ENCODE data around the gene BIRC7.
"Not testable (repeated sequence)": the region's sequence is repeated elsewhere in the genome, so short reads cannot be mapped to it uniquely, and the experiment has no call there.

Gene BIRC7

DNA sequence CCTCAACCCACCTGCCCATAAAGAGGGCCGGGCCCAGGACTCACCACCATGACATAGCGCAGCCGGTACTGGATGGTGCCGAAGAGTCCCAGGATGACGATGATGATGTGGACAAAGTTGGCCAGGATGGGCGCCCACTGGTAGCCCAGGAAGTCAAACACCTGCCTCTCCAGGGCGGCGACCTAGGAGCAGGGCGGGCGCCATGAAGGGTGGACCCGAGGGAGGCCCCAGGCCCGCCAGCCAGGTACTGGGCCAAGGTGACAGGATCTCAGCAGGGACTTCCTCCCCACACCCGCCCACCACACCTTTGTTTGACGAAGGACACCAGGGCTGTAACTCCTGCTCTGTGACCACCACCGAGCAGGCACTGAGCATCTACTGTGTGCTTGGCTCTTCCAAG is 14.2 kb downstream of the BIRC7 start:
- no peak for DNase-seq

- DNase-seq: not testable (repeated sequence)
Measured at GRCh38 chr20:63251350-63251749, 15.6 kb downstream of the BIRC7 start.

DNA sequence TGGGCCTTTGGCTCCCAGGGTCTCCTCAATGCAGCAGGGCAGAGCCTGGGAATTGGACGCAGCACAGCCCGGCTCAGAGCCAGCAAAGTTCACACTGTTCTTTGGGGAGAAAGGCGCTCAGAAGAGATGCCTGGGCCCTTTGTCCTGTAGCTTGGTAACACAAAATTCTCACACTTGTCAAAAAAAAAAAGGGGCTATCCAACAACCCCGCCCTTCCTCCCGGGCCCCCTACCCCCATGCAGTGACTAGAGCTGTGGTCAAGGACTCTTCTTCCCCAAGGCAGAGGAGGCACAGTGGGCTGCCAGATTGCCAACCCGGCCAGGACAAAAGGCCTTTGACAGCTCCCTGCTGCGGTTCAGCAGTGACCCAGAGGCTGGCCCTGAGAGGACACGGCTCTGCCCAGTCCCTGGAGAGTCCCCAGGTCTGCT is 16.6 kb downstream of the BIRC7 start:
- DNase-seq: no peak

- DNase-seq: no peak
Measured at GRCh38 chr20:63253065-63253437, 17.3 kb downstream of the BIRC7 start.

GRCh38 chr20:63253438-63254231 is 17.9 kb downstream of the BIRC7 start:
- no peak for DNase-seq

DNA sequence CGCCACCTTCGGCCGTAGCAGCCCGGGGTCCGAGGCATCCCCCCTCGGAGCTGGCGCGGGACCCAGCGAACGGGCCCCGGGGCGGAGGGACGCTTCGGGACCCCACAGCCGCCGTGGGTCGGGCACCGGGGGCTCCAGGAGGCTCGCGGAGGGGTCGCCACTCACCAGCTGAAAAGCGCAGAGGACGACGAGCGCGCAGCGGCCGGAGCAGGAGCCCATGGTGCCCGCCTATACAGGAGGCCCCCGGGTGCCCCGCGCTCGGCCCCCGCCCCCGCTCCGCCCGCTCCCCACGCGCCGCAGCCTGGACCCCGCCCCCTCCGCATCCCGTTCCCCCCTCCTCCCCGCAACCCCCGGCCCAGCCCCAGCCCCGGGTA is 18.5 kb downstream of the BIRC7 start, which contains the start of gene NKAIN4:
TSS of gene NKAIN4 (minus strand) at position 232 of the 374 bp plus-strand sequence. CDS start at position 219, 13 bp downstream.
- no peak for DNase-seq

- DNase-seq: no peak
Measured at GRCh38 chr20:63254606-63255384, 19.1 kb downstream of the BIRC7 start.

- DNase-seq: peak; percentile 64
Measured at GRCh38 chr20:63255931-63256704, 20.4 kb downstream of the BIRC7 start.

- no peak for DNase-seq
Measured at GRCh38 chr20:63256954-63257353, 21.2 kb downstream of the BIRC7 start.

DNA sequence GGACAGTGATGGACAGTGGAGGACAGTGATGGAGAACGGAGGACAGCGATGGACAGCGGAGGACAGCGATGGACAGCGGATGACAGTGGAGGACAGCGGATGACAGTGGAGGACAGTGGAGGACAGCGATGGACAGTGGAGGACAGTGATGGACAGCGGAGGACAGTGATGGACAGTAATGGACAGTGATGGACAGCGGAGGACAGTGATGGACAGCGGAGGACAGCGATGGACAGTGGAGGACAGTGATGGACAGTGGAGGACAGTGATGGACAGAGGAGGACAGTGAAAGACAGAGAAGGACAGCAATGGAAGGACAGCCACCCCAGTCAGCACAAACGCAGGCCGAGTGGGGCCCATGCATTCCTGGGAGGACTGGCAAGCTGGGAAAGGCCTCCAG is 21.9 kb downstream of the BIRC7 start:
- DNase-seq: no peak

- no peak for DNase-seq
Measured at GRCh38 chr20:63258781-63259180, 23.1 kb downstream of the BIRC7 start.

DNA sequence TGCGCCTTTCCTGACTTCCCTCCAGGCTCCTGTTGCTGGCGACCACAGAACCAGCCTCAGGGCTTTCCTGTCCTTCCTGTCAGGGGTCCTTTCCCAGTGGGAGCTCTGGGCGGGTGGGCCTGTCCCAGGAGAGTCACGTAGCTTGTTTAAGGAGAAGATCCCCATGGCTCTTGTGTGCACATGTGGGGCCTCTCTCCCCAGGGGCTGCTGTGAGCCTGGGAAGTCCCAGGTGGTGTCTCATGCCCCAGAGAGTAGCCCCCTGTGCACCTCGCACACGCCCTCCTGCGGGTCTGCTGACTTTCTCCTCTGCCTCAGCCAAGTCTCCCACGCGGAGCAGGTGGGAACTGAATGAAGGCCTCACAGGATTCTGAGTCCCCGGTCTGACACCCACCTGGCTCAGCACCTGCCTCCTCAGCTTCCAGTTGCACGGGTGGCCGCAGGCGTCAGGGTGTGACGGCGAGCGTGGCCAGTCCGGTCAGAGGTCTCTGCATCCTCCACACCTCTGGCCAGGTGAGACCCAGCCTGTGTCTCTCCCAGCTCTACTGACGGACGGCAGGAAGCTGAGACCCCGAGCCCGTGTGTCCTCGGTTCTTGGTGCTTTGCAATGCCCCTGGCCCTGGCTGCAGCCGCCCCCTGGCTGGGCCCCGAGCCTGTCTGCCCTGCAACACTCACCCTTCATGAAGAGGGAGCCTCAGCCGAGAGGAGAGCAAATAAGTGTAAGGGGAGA is 24.2 kb downstream of the BIRC7 start:
- no peak for DNase-seq

DNA sequence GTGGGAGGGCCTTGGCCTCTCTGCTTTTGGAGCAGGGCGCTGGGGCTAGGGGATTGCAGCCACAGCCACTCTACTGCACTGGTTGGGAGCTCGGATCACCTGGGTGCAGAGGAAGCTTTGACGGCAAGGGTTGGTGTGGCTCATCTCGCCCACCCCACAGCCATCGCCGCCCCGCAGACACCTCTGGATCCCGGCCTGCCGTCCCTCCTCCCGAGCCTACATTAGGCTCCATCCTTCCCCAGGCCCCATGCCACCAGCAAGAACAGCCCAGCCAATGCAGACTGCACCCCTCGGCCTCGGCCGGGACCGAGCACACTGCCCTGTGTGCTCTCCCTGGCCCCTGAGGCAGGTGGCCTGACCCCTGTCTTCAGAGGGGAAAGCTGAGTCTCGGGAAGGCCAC is 24.8 kb downstream of the BIRC7 start:
- DNase-seq: no peak

- peak; percentile 39 for DNase-seq
Measured at GRCh38 chr20:63261060-63261794, 25.5 kb downstream of the BIRC7 start.

DNA sequence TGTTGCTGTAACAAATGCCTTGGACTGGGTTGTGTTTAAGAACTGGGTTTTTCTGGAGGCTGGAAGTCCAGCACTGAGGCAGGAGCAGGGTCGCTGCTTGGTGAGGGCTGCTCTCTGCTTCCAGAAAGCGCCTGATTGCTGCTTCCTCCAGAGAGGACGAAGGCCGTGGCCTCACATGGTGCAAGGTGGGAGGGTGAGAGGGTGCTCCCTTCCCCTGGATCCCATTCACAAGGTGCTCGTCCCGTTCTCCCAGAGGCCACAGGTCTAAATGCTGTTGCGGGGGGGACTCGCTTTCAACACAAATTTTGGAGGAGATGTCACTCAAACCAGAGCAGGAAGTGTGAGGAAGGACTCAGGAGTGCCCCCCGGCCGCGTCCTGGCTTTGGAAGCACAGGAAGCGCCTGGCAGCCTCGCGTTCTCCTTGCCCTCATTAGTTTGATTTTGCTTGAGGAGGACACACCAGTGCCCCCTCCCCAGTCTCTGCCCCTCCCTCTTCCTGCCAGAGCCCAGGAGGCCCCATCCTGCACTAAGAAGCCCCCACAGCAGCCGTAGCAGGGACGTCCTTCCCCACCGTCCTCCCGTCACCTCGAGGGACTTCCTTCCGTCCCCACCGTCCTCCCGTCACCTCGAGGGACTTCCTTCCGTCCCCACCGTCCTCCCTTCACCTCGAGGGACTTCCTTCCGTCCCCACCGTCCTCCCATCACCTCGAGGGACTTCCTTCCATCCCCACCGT is 26.3 kb downstream of the BIRC7 start:
- DNase-seq: no peak

- no peak for DNase-seq
Measured at GRCh38 chr20:63262836-63263235, 27.1 kb downstream of the BIRC7 start.

- no peak for DNase-seq
Measured at GRCh38 chr20:63264000-63264399, 28.3 kb downstream of the BIRC7 start.

DNA sequence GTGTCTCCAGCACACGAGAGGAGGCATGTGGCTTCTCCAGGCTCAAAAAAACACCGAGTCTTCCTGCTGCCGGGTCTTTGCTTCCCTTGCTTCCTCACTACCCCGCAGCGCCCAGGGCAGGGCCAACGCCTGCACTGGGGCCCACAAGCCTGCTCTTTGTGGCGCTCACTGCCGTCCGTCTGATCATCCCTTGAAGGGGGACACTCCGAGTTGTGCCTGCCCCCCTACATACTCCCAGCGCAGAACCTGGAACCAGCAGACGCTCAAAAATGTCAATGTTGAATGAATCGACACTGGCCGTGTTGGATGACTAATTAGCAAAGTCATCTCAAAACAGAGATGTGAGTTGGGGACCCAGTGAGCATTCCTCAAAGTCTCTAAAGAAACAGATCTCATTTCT is 28.8 kb downstream of the BIRC7 start:
- no peak for DNase-seq

- no peak for DNase-seq
Measured at GRCh38 chr20:63265891-63266515, 30.3 kb downstream of the BIRC7 start.

GRCh38 chr20:63267691-63268090 is 32.0 kb downstream of the BIRC7 start:
- DNase-seq: no peak

- peak; percentile 26 for DNase-seq
Measured at GRCh38 chr20:63268256-63268655, 32.6 kb downstream of the BIRC7 start.
